Measurements from ENCODE around the gene NRP2.

DNA sequence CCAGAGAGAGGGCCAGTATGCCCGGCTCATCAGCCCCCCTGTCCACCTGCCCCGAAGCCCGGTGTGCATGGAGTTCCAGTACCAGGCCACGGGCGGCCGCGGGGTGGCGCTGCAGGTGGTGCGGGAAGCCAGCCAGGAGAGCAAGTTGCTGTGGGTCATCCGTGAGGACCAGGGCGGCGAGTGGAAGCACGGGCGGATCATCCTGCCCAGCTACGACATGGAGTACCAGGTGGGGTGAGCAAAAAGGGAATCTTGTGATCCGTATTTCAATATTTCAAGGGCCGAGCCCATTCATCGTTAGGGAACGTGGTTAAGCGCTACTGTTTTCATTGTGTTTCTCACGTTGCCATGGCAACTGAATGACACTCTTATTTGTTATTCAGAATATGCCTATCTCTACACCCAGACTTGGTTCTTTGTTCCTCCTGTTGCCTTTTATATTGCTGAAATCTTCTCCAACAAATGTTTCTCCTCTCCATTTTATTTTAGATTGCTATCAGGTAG lies 81.5 kb downstream of the NRP2 start:
- TF ChIP-seq EZH2 (IDR thresholded peaks at IDR 0.05; ENCODE audit: low read length, missing control alignments) (no peak), CTCF (conservative IDR thresholded peaks at IDR 0.05 in 1 of 2, IDR thresholded peaks at IDR 0.05 in 1 of 2; ENCODE audit: low read depth in 1 of 2, low read length in 2 of 2) (peak; percentile 49 to 56)

Measured in fibroblast of lung (primary cell).